ENCODE results near the gene ZNF460. TPM values are rescaled to one million over a fixed set of nuclear protein-coding genes. Genes with fewer than 3 reads are reported as not detected.

Gene ZNF460
- total and polyA plus RNA-seq, 2 of the 13 experiments (the other 11 are each of a cell fraction or from before 2014, with no cell fraction given) = 14.5 to 44.8 TPM

GRCh38 chr19:57245959-57246358, 34.3 kb upstream of the ZNF460 start (continued):
- TF ChIP-seq CENPBD1 (CRISPR knock-in tag; IDR thresholded peaks at IDR 0.05; ENCODE audit: borderline replicate concordance, low read depth) (no peak), PRDM10 (CRISPR knock-in tag; IDR thresholded peaks at IDR 0.05; ENCODE audit: low read depth) (peak; percentile 63; the same call in 1 of the 2 replicates), ZNF619 (CRISPR knock-in tag; IDR thresholded peaks at IDR 0.05) (no peak), ZNF598 (CRISPR knock-in tag; IDR thresholded peaks at IDR 0.05; ENCODE audit: borderline replicate concordance) (no peak), DRAP1 (CRISPR knock-in tag; IDR thresholded peaks at IDR 0.05) (peak; percentile 55), ZNF574 (CRISPR knock-in tag; IDR thresholded peaks at IDR 0.05) (peak; percentile 49; the same call in 1 of the 2 replicates), ZNF720 (CRISPR knock-in tag; IDR thresholded peaks at IDR 0.05) (no peak), KDM2A (CRISPR knock-in tag; IDR thresholded peaks at IDR 0.05; ENCODE audit: borderline replicate concordance, low read depth) (peak; percentile 32; the same call in 1 of the 2 replicates), TRIM24 (CRISPR knock-in tag; IDR thresholded peaks at IDR 0.05) (no peak), ZNF7 (CRISPR knock-in tag; IDR thresholded peaks at IDR 0.05) (no peak), HCFC1 (IDR thresholded peaks at IDR 0.05; ENCODE audit: low read depth, low read length) (no peak), SOX5 (CRISPR knock-in tag; IDR thresholded peaks at IDR 0.05; ENCODE audit: borderline replicate concordance) (0 out of 2 replicates have a peak, but pooled peaks have one; percentile 31), PAXIP1 (CRISPR knock-in tag; conservative IDR thresholded peaks at IDR 0.05) (peak; percentile 85), NBN (conservative IDR thresholded peaks at IDR 0.05) (no peak), TAF15 (IDR thresholded peaks at IDR 0.05; ENCODE audit: low read depth, low read length, poor library complexity, severe bottlenecking) (no peak), ZNF274 (CRISPR knock-in tag; IDR thresholded peaks at IDR 0.05) (no peak), IKZF5 (CRISPR knock-in tag; IDR thresholded peaks at IDR 0.05) (no peak; the same call in 1 of the 2 replicates), PHF20 (CRISPR knock-in tag; IDR thresholded peaks at IDR 0.05) (no peak), RAD51 (IDR thresholded peaks at IDR 0.05; ENCODE audit: borderline replicate concordance) (no peak)
